KBM-7 (cell line): ENCODE measurements around the gene SLC2A9.

Experiments used
- DNase-seq: peaks from one replicate; pipeline ENCODE4 v3.0.0-alpha.2; 2015
- in situ Hi-C: fragments of 300-500 bp; cut with MboI; formaldehyde crosslinking; loops from 2 replicates; pipeline ENCODE4 v1.14.3; 2020; ENCODE audit warnings: low sequenced_read_pairs, low pct_unique_long_range_greater_than_20kb, mixed read lengths

Gene SLC2A9

GRCh38 chr4:9944431-9945425 is 76.6 kb downstream of the SLC2A9 start:
- in situ Hi-C loops: no loop called here
- no peak for DNase-seq

DNA sequence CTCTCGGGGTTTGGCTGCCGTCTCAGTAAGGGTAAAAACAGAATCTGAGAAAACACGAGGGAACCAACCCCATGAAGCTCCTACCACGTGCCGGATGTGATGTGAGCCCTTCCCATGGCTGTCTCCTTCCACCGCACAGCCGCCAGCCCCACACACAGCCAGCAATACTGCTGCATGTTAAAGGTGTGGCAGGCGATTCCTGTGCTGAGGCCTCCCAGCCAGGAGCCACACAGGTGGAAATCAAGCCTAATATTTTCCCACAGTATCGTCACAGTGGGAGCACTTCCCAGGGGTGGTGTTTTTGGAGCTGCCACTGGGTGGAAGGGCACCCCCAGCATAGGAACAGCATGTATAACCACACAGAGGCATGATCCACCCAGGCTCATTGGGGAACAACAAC is 77.5 kb downstream of the SLC2A9 start:
- no peak for DNase-seq
- in situ Hi-C loops: no loop called here

GRCh38 chr4:9942921-9943600 is 78.2 kb downstream of the SLC2A9 start:
- in situ Hi-C loops: no loop called here
- DNase-seq: no peak

GRCh38 chr4:9942139-9942538 is 79.2 kb downstream of the SLC2A9 start:
- in situ Hi-C loops: no loop called here
- DNase-seq: no peak

DNA sequence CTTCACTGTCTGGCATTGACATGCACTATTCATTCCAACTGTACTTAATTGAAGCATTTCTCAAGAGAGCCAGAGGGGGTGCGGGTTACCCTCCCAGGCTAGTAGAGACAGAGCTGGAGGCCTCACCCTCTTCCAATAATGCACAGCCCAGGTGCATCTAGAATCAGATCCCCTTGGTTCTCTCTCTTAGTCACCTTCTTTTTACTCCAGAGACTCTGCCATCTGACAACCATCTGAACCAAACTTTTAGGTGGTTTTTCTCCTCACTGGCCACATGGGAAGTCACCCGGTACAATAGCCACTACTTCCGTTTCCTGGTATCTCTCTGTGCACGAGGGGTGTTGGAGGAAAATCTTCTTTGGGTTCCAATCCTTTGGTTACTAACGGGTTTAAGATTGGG is 81.3 kb downstream of the SLC2A9 start:
- DNase-seq: no peak
- in situ Hi-C loops: no loop called here

DNA sequence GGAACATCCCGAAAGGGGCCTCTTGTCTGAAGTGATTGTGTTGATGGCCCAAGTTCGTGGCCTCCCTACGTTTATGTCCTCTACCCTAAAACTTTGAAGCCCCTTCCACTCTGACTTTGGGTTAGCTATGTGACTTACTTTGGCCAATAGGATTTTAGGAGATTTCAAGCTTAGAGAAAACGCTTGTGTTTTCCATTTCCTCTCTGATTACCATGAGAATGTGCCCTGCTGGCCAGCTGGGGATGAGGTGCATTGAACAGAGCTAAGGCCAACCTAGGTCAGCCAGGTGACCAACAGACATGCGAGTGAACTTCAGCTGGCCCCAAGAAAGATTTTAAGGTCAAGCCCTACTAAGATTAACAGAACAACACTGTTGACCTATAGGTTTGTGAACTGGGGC is 82.4 kb downstream of the SLC2A9 start:
- no peak for DNase-seq
- in situ Hi-C loops: no loop called here

DNA sequence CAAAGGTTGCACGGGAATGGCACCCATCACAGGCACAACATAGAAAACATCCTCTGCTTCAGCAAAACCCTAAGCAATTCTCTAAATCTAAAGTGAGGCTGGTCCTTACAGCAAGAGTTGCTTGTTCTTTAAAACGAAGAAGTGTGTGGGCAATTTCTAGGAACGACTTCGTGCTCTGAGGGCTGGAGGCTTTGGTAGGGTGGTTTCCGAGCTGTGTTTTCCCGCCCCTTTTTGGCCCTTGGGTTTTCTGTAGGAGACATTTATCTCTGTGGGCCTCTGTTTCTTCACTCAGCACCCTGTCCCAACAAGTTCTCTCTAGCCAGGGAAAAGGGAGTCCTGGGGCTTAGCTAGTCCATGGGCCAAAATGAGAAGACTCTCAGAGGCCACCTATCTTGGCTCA is 84.2 kb downstream of the SLC2A9 start:
- in situ Hi-C loops: no loop called here
- no peak for DNase-seq

DNA sequence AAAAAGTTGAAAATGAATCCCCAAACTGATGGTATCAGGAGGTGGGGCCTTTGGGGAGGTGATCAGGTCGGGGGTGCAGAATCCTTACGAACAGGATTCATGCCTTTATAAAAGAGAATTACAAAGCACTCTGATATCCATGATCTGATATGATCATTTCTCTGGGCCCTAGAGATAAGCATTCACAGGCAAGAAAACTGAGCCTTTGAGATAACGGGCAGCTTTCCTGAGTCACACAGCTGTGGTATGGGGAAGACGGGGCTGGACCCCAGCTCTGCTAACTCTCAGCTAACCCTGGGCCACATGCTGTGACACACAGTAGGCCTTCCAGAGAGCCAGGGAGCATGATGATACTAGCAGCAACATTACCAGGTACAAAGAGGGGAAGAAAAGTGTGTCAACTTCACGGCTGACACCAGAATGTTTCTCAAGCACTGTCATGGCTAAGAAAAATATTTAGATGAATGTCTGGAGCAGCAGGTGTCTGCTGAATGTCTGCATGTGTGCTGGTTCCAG is 85.1 kb downstream of the SLC2A9 start:
- DNase-seq: no peak
- in situ Hi-C loops: no loop called here

GRCh38 chr4:9933956-9934355 is 87.3 kb downstream of the SLC2A9 start:
- in situ Hi-C loops: no loop called here
- DNase-seq: no peak

GRCh38 chr4:9933184-9933583 is 88.1 kb downstream of the SLC2A9 start:
- DNase-seq: no peak
- in situ Hi-C loops: no loop called here

DNA sequence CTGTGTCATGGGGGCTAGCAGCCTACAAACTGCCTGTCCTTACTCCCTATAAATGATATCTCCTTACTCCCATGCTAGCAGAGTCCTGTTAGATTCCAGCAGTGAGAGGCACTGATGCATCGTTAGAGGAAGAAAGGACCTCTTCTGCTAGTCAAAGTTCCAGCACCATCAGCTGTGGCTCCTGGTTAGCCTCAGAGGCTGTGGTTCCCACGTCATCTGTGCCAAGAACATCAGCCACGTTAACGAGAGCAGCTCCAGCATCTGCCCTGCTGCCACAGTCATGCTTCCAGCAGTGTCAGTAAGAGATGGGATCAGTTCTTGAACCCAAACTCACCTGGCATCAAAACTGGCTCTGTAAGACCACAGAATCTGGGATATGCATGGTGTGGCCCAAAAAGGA is 88.5 kb downstream of the SLC2A9 start:
- in situ Hi-C loops: no loop called here
- DNase-seq: no peak

DNA sequence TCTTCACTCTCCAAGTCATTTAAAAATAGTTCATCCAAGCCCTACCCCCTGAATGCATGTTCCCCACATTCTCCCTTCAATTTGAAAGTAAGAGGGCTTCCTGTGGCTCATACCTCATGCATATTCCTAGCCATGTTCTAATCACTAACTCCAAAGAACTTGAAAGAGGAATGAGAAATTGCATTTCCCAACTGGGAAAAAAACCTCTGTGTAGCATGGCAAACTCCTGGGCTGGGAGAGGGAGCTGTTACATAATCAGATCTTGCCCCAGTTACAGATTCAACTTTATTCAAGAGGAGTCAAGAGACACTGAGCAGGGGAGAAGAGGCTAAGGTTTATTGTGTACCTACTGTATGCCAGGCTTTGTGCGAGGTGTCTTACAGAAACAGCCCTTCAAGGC is 90.2 kb downstream of the SLC2A9 start:
- DNase-seq: no peak
- in situ Hi-C loops: no loop called here

DNA sequence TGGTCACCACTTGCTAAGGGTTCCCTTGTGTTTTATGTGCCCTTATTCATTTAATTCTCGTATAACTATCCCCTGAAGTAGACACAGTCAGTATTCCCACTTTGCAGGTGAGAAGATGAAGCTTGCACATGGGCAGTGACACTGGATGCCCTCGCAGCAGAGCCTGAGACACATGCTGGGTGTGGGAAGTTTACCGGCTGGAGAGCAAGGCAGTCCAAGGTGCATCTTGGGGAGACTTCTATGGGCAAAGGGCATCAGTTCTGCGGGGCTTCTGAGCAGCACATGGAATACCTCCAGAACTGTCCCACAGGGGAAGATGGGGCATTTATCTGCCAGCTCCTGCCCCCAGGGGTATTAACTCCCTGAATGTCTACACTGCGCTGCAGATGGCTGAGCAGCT is 92.2 kb downstream of the SLC2A9 start:
- in situ Hi-C loops: no loop called here
- DNase-seq: no peak

GRCh38 chr4:9927341-9928007 is 93.8 kb downstream of the SLC2A9 start:
- in situ Hi-C loops: no loop called here
- DNase-seq: no peak

DNA sequence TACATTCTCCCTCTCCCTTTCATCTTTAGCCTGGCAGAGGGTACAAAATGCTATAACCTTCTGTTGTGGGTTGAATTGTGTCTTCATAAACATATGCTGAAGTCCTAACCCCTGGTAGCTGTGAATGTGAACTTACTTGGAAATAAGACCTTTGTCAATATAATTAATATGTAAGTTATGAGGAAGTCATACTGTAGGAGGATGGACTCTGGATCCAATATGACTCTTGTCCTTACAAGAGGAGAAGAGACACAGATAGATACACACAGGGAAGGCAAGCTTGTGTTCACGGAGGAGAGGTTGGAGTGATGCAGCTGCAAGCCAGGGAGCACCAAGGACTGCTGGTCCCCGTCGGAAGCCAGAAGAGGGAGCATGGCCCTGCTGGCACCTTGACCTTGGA is 94.7 kb downstream of the SLC2A9 start:
- no peak for DNase-seq
- in situ Hi-C loops: no loop called here

GRCh38 chr4:9925750-9926439 is 95.4 kb downstream of the SLC2A9 start:
- DNase-seq: no peak
- in situ Hi-C loops: no loop called here

DNA sequence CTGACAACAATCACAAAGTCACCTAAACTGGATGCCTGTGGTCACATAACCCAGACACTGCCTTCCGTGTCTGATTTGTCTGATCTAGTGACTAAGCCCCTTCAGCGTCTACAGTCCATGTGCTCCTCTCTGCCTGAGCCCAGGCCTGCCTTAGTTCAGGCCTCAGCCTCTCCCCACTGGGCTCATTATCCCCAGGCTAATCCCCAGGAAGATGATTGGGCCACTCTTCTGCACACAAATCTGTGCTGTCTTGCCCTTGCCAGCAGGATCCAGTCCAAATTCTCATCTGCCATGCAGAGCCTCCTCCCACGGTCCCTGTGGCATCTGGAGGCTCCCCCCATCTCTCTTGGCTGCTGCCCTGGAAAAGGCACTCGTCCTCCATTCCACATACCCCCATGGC is 96.5 kb downstream of the SLC2A9 start:
- in situ Hi-C loops: no loop called here
- DNase-seq: no peak

DNA sequence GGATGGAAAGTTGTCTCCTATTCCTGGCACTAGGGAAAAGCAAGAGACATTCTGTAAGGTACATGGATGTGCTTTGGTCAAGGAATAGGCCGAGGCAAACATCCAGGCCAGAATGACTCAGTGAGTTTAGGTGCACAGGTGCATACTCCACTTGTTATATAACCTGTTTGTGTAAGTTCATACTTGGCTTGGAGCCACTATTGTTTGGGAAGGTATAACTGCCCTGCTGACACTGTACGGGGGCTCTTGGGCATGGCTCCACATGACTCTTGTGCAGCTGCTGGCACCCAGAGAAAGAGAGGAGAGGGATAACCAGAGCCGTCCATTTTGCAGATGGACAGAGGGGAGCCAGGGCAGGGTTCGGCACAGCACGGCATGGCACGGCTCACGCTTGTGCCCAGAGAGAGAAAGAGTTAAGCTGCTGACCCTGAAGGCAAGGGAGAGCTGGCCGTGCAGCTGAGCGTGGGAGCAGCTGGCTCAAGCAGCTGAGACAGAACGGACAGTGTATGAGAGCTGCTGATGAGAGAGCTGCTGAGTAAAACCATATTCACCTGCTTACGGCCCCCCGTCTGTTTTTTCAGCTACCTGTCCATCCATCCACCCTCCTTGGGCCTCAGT is 98.0 kb downstream of the SLC2A9 start:
- no peak for DNase-seq
- in situ Hi-C loops: no loop called here

- in situ Hi-C loops: no loop called here
Observed at GRCh38 chr4:9921326-9921725, 100.0 kb downstream of the SLC2A9 start.

More at GRCh38 chr4:9921326-9921725, 100.0 kb downstream of the SLC2A9 start:
- DNase-seq: no peak
